Uterus (tissue), 2 donors: Measurements from ENCODE around the gene CAMK2B.

ENCODE experiments used
- CTCF ChIP-seq, 4 experiments: fragments of 200-600 bp in 2 of 4; fragments of 450-650 bp in 2 of 4; sonication (generic) in 2 of 4; IDR thresholded peaks; one replicate each; pipeline ENCODE4 v1.5.1; 2016 to 2019; ENCODE audit warnings: antibody characterized with exemption in 4 of 4, mild to moderate bottlenecking in 2 of 4, moderate library complexity in 1 of 4
- POLR2A ChIP-seq, 2 donors: fragments of 450-650 bp; IDR thresholded peaks; one replicate each; pipeline ENCODE4 v1.6.1; 2016; ENCODE audit warnings: antibody characterized with exemption in 2 of 2, mild to moderate bottlenecking in 1 of 2, moderate library complexity in 1 of 2

- TF ChIP-seq POLR2A (IDR thresholded peaks at IDR 0.05) (no peak), CTCF (IDR thresholded peaks at IDR 0.05) (no peak)
Observed at GRCh38 chr7:44280636-44280992, 44.8 kb downstream of the CAMK2B start.
